Measurements from ENCODE around the gene TAF9.
A peak's percentile ranks its signal among the peaks of the same experiment; 100 is the strongest.
"Not testable (repeated sequence)": the region's sequence is repeated elsewhere in the genome, so short reads cannot be mapped to it uniquely, and the experiment has no call there.

TAF9 gene

DNA sequence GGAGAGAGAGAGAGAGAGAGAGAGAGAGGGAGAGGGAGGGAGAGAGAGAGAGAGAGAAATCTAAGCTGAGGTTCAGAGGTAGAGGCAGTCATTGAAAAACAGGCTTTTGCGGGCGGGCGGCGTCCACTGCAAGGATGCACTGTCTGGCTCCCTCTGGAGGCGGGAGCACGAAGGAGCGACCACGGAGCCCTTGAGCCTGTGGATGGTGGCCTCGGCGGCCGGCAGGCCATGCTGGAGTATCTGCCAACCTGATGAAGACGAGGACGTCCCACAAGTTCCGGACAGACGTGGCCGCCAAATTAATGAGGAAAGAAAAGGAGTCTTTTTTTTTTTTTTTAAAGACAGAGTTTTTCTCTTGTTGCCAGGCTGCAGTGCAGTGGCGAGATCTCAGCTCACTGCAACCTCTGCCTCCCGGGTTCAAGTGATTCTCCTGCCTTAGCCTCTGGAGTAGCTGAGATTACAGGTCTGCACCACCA, 34.5 kb downstream of the TAF9 start:
- peak; percentile 65 for DNase-seq

DNA sequence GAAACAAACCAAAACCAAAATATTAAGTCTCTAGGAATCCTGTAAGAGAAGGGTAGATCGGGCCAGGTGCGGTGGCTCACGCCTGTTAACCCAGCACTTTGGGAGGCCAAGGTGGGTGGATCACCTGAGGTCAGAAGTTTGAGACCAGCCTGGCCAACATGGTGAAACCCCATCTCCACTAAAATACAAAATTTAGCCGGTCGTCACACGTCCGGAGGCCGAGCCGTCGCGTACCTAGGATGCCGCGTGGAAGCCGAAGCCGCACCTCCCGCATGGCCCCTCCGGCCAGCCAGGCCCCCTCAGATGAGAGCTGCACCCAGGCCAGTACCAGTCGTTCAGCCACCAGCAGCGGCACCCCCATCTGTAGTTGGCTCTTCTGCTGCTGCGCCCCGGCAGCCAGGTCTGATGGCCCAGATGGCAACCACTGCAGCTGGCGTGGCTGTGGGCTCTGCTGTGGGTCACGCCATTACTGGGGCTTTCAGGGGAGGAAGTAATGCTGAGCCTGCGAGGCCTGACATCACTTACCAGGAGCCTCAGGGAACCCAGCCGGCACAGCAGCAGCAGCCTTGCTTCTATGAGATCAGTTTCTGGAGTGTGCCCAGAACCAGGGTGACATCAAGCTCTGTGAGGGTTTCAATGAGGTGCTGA, 35.5 kb downstream of the TAF9 start:
- DNase-seq: not testable (repeated sequence)

DNA sequence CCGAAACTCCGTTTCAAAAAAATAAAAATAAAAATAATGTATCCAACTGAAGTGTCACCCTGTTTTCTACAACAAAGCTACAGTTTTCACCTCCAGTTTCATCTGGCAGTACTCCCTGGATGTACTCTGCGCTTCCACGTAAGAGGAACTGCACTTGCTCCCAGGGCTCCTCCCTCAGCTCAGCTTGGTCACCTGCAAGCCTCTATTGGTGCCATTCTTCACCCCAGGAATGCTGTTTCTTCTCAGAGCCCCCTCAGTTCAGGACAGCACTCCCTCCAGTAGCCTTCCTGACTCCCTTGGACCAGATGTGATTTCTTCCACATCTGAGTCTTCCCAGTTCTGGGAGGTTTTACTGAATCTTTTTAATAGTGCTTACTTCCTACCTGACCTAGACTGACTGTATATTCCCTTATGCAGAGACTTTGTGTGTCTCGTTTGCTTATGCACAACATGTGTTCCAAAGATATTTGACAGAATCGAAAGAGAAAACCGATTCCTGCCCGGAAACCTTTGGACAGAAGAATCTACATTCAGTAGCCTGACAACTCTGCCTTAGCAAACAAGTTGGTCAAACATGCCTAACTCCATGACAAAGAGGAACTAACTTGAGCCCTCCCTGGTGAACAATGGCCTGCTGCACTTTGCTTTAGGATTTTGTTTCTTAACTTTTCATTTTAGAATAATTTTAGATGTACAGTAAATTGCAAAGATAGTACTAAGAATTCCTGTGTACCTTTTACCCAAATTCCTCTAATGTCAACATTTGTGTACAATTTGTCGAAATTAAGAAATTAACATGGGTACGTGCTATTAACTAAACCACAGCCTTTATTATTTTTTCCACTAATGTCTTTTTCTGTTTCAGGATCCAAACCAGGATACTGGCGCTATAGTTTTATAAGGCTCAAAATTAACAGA, 37.5 kb downstream of the TAF9 start:
- DNase-seq: no peak

DNA sequence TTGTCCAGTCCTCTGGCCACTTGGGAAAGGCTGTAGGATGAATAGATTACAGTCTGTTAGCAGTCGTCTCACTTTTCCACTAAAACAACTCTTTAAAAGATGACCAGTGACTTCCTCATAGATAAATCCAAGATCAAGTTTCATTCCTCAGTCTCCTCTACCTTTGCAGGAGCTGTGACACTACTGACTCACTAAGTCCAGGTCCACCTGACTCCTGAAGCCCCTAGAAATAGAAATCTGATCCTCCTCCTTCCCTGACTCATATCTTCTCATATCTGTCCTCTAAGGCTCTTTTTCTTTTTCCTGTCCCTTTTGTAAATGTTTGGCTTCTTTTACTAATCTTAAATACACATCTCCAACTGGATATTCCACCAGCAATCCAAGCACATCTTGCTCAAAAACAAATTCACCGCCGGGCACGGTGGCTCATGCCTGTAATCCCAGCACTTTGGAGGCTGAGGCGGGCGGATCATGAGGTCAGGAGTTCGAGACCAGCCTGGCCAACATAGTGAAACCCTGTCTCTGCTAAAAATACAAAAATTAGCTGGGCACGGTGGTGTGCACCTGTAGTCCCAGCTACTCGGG, 39.3 kb downstream of the TAF9 start:
- no peak for DNase-seq

DNA sequence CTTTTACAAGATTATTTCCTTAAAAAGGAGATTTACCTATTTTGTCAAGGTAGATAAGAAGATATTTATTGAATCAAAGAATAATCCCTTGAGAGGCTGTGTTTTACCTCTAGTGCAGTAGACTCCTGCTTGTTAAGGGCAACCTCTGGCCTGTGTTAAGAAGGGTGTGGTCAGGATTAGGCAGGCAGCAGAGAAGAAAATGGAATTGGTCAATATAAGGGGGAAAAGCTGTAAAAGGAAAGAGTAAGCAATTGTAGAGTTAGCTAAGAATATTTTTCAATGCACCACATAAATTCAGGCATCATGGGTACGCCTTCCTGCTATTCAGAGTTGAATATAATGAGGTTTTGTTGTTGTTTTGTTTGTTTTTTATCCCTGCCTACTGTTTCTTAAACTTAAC, 43.0 kb downstream of the TAF9 start:
- DNase-seq: no peak

DNA sequence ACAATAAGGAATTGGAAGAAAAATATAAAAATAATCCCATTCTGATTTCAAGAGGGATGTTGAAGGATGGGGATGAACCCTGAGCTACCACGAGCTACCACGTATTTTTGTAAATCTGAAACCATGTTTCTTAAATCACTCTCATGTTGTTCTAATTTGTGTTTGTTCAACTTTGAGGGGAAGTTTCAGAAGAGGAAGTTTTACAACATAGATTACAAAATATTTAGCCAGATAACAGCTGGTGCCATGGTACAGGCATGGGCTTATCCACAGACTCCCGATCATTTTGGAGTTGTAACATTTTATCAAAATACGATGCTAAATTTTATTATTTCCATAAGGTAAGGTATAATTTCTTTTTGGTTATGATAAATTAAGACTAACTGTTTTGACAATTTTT, 51.9 kb downstream of the TAF9 start:
- DNase-seq: no peak

DNA sequence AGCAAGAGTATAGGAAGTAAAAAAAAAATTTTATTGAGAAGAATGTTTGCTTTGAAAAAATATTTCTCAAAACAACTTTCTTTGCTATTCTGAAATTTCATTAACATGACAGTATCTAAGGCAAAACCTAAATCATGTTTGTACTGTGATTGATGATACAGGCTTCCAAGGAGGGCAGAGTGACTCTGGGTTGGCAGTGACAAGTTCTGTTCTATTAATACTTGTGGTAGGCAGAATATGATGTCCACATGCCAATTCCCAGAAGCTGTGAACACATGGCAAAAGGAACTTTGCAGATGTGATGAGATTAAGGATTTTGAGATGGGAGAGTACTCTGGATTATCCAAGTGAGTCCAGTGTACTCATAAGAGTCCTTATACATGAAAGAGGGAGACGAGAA, 53.3 kb downstream of the TAF9 start:
- DNase-seq: no peak

Data from stimulated activated CD4-positive, alpha-beta T cell treated with anti-CD3 and anti-CD28 coated beads, Interleukin-12 subunit alpha, Interleukin-12 subunit beta, amount 100 ng/mL, for 4 hours (primary cell).